Left ventricle myocardium inferior (tissue), 1 donor: ENCODE measurements around the gene PIK3R1. TPM values are rescaled to one million over a fixed set of nuclear protein-coding genes. Genes with fewer than 3 reads are reported as not detected.

Experiments used
- DNase-seq: peaks from one replicate; pipeline ENCODE4 v3.0.0-alpha.2; 2020
- H3K27ac ChIP-seq: fragments of 200-600 bp; replicated peaks from 2 replicates; pipeline ENCODE4 v1.8.0; 2021
- H3K27me3 ChIP-seq: fragments of 200-600 bp; 2 replicates; pipeline ENCODE4 v1.8.0; 2021; ENCODE audit warnings: low read depth
- H3K36me3 ChIP-seq: fragments of 200-600 bp; 2 replicates; pipeline ENCODE4 v1.8.0; 2021
- H3K4me1 ChIP-seq: fragments of 200-600 bp; 2 replicates; pipeline ENCODE4 v1.8.0; 2021
- H3K4me3 ChIP-seq: fragments of 200-600 bp; 2 replicates; pipeline ENCODE4 v1.8.0; 2021; ENCODE audit warnings: mild to moderate bottlenecking, moderate library complexity
- H3K9me3 ChIP-seq: fragments of 200-600 bp; replicated peaks from 2 replicates; pipeline ENCODE4 v1.8.0; 2021
- intact Hi-C: fragments of 100-400 bp; cut with micrococcal nuclease; formaldehyde crosslinking; loops from one replicate; pipeline ENCODE4 v1.11.0; 2022
- total RNA-seq: library from RNA; stranded (reverse); fragmentation: NEBNext Ultra II Directional; extraction: Animal tissue kit (Norgen Biotek cat#: 25700); gene quantifications from one replicate; pipeline ENCODE4 v1.2.1, GENCODE V29; 2021
- TF ChIP-seq, protein P1 (sequence below): fragments of 200-600 bp; IDR thresholded peaks from 2 replicates; pipeline ENCODE4 v1.8.0; 2021; ENCODE audit warnings: antibody characterized with exemption, mild to moderate bottlenecking, borderline replicate concordance
- donor health status: DM: no; HTN: yes; CAD: no; lungs with severe emphysema.

PIK3R1 gene
- total RNA-seq, 1 donor from 2014 or later, result 132 TPM

DNA sequence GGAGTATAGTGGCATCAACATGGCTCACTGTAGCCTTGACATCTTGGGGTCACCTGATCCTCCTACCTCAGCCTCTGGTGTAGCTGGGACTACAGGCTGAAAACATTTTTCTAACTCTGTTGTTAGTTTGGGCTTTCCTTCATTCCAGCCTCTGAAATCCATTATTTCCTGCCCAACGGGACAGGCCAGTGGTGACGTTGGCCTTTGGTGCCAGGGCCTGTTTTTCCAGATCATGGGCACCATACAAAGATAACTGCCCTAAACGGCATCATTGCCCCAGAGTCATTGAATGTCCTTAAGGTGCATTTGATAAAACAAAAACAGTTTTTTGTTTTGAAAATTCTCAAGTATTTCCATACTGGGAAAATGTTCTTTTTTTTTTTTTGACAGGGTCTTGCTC is 32.1 kb downstream of the PIK3R1 start:
- Histone ChIP-seq H3K4me3 (no peak overlapping the region), H3K27me3 (no peaks in the 10 kb centered on the region), H3K4me1 (peaks cover 100% of the 10 kb centered on the region), H3K36me3 (no peaks in the 10 kb centered on the region), H3K9me3 (no peaks in the 10 kb centered on the region), H3K27ac (peak overlapping the region; percentile 25)
- DNase-seq, result no peak
- TF ChIP-seq, protein P1, sequence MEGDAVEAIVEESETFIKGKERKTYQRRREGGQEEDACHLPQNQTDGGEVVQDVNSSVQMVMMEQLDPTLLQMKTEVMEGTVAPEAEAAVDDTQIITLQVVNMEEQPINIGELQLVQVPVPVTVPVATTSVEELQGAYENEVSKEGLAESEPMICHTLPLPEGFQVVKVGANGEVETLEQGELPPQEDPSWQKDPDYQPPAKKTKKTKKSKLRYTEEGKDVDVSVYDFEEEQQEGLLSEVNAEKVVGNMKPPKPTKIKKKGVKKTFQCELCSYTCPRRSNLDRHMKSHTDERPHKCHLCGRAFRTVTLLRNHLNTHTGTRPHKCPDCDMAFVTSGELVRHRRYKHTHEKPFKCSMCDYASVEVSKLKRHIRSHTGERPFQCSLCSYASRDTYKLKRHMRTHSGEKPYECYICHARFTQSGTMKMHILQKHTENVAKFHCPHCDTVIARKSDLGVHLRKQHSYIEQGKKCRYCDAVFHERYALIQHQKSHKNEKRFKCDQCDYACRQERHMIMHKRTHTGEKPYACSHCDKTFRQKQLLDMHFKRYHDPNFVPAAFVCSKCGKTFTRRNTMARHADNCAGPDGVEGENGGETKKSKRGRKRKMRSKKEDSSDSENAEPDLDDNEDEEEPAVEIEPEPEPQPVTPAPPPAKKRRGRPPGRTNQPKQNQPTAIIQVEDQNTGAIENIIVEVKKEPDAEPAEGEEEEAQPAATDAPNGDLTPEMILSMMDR, result no peak
- intact Hi-C loops, result no loop called here

DNA sequence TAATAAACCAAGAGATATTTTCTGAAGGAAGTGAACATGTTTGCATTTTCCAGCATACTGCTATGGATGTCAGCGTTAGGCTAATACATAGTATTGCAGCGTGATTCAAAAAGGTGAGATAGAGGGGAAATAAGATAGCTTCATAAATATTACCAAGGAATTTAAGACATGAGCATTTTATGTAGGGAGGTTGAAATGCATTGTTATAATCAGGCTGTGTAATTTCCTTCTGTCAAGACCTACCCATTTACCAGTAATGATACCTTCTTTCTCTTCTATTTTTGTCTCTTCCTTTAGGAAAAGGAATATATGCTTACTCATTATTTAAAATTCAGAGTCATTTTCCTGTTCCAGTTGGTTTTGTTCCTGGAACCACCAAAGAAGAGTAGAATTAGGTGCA is 33.3 kb downstream of the PIK3R1 start:
- H3K4me3 ChIP-seq, result no peak overlapping the region
- intact Hi-C loops, result no loop called here
- TF ChIP-seq, protein P1, result no peak
- no peaks in the 10 kb centered on the region for H3K36me3 ChIP-seq
- H3K27me3 ChIP-seq, result no peaks in the 10 kb centered on the region
- no peaks in the 10 kb centered on the region for H3K9me3 ChIP-seq
- peaks cover 100% of the 10 kb centered on the region for H3K4me1 ChIP-seq
- H3K27ac ChIP-seq, result peak overlapping the region; percentile 91
- DNase-seq, result no peak

DNA sequence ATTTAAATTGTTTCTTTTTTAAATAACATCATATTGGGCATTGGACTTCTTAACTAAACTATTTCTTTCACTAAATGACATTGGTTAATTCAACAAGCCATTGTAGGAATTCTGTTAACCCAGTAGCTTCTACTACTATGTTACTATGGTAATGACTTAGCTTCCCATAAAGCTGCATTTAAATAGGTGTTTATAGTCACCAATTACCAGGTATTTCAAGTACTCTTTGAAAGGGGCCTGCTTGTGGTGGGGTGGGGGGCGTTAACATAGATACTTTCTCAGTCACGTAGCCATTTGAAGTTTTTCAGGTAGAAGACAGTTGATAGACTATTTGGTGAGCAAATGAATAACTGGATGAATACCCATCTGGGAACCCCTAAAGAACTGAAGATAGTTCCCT is 34.0 kb downstream of the PIK3R1 start:
- TF ChIP-seq, protein P1, result no peak
- intact Hi-C loops, result no loop called here

DNA sequence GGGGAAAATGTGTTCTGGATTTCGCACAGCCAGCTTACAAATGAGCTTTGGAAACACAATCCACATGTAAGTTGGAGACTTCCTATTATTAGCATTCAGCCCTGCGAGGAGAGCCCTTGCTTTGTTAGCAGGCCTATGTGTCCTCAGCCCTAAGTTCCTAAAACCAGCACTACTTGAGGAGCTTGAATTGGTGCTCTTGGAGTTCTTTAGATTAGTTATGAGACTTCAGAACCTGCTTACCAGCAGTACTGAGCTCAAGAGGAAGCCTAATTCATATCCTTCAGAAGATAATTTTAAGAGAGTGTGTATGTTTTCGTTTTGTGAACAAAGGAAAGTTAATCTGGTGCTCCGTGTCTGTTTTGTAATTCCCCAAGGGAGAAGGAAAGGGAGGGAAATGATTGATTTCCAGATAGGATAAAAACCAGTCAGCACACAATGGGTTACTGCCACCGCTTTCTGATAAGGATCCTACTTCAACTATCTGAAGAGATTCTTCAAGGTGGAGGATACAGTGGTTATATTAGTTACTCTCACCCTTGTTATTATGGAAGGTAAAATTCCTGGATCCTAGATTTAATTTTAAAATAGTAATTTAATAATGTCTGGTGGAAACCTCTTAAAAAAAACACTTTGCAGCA is 35.2 kb downstream of the PIK3R1 start:
- Histone ChIP-seq H3K4me1 (peaks cover 100% of the 10 kb centered on the region), H3K27ac (peak overlapping the region; percentile 91), H3K9me3 (no peaks in the 10 kb centered on the region), H3K4me3 (peak overlapping the region; percentile 39), H3K27me3 (no peaks in the 10 kb centered on the region), H3K36me3 (no peaks in the 10 kb centered on the region)
- intact Hi-C loops, result loop anchor here (10.0 kb wide), 1 partner anchor 1006 kb away; no protein-coding TSS in a partner anchor
- DNase-seq, result no peak
- TF ChIP-seq, protein P1, result no peak

More for the DNA sequence above, 34.0 kb downstream of the PIK3R1 start:
- Histone ChIP-seq H3K4me1 (peaks cover 100% of the 10 kb centered on the region), H3K27me3 (no peaks in the 10 kb centered on the region), H3K4me3 (no peak overlapping the region), H3K36me3 (no peaks in the 10 kb centered on the region), H3K27ac (peak overlapping the region; percentile 91), H3K9me3 (no peaks in the 10 kb centered on the region)
- no peak for DNase-seq

DNA sequence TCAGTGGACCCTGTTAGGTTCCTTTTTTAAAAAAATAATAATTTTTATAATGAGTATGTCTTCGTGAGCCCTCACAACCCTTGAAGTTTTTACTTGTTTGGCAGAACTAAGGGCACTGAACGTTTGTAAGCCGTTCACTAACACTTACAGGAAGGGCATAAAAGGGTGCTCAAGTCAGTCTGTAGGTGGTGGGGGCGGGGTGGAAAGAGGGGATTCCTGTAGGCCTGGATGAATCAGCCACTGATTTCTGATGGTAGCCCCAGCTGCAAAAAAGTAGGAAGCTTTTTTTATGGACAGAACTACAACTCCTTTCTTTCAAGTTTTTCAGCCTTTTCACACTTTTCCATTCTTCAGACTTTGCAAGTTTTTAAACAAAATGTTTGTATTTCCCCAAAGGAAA is 35.8 kb downstream of the PIK3R1 start:
- peak; percentile 27 for DNase-seq
- Histone ChIP-seq H3K27ac (peak overlapping the region; percentile 91), H3K4me3 (peak overlapping the region; percentile 39), H3K36me3 (no peaks in the 10 kb centered on the region), H3K9me3 (no peaks in the 10 kb centered on the region), H3K27me3 (no peaks in the 10 kb centered on the region), H3K4me1 (peaks cover 100% of the 10 kb centered on the region)
- intact Hi-C loops, result loop anchor here (10.0 kb wide), 1 partner anchor 1007 kb away; no protein-coding TSS in a partner anchor
- TF ChIP-seq, protein P1, result no peak
